HFF-Myc (cell line): ENCODE measurements around the gene CRYBA1.

ENCODE experiments used
- DNase-seq: peaks from one replicate; pipeline ENCODE4 v3.0.0-alpha.2; 2011; ENCODE audit warnings: low read depth; ENCODE audit errors: extremely low read depth
- H3K4me3 ChIP-seq: replicated peaks from 2 replicates; pipeline ENCODE4 v1.5.1; 2011; ENCODE audit warnings: low read depth, mild to moderate bottlenecking, control low read depth, low read length
- CTCF ChIP-seq: IDR thresholded peaks from 2 replicates; pipeline ENCODE4 v1.5.1; 2012; ENCODE audit warnings: mild to moderate bottlenecking, low read depth, low read length, control low read depth; ENCODE audit errors: missing control alignments

The CRYBA1 gene

DNA sequence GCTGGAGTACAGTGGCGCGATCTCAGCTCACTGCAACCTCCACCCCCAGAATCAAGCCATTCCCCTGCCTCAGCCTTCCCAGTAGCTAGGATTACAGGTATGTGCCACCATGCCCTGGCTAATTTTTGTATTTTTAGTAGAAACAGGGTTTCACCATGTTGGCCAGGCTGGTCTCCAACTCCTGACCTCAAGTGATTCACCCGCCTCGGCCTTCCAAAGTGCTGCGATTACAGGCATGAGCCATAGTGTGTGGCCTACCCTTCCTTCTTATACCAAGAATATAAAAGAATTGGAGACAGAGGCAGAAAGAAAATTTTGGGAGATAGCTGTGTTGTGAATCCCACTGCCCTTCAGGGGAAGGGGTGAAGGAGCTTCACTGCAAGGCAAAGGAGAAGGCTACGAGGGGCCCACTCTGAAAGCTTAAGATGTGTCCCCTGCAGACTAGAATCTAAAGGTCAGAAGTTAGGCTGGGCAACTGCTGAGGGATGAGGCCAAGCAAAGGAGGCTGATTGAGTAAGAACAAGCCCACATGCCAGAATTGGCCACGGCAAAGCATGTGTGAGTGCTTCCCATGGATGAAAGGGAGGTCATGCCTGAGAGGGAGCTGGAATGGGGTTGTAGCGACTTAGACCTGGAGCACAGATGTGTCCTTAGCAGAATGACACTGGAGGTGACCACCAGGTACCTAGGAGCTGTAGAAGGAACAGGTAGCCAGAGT lies 8.4 kb upstream of the CRYBA1 start:
- H3K4me3 ChIP-seq: no peak overlapping the region
- no peak for TF ChIP-seq CTCF
- no peak for DNase-seq

GRCh38 chr17:29240477-29240876 lies 6.2 kb upstream of the CRYBA1 start:
- no peak for DNase-seq
- no peak overlapping the region for H3K4me3 ChIP-seq
- TF ChIP-seq CTCF: no peak

GRCh38 chr17:29240968-29241963 lies 5.4 kb upstream of the CRYBA1 start:
- H3K4me3 ChIP-seq: no peak overlapping the region
- no peak for TF ChIP-seq CTCF
- DNase-seq: peak; percentile 88

DNA sequence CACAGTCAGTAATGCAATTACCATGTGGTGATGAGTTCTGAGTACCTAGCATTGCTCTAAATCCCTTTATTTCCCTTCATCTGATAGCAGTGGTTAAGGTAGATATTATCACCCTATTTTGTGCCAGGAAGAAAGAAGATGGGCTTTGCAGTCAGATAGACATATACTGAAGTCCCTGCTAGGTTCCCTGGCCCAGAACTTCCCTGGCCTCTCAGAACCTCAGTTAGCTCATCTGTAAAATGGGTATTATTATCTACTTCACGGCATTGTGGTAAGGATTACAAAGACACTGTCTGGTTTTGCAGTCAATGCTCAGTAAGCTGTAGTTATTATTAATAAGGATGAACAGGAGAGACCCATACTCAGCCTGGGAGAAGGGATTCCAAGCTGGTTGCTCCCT lies 4.6 kb upstream of the CRYBA1 start:
- no peak overlapping the region for H3K4me3 ChIP-seq
- TF ChIP-seq CTCF: no peak
- DNase-seq: no peak

DNA sequence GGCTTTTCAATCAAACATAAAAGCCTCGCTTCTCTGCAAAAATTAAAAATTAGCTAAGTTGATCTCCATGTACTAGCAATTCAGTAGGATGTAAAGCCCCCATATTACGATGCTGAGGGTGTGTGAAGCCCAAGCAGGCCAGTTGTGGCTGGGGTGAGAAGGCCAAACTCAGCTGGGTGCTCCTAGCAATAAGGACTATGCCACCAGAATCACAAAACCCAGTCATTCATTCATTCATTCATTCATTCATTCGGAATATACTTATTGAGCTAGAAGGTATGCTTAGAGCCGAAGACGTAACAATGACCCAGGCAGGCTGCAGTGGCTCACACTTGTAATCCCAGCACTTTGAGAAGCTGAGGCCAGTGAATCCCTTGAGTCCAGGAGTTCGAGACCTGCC lies 3.9 kb upstream of the CRYBA1 start:
- H3K4me3 ChIP-seq: no peak overlapping the region
- no peak for TF ChIP-seq CTCF

GRCh38 chr17:29243792-29244191 lies 2.9 kb upstream of the CRYBA1 start:
- DNase-seq: no peak
- peak; percentile 55 for TF ChIP-seq CTCF
- H3K4me3 ChIP-seq: no peak overlapping the region

More for the DNA sequence above, 3.9 kb upstream of the CRYBA1 start:
- DNase-seq: no peak
